Hematopoietic multipotent progenitor cell treated with erythropoietin and hydrocortisone succinate and interleukin-3 and kit ligand, for 8 days (in vitro differentiated cells): ENCODE measurements around the gene SLAIN1.
A peak's percentile ranks its signal among the peaks of the same experiment; 100 is the strongest.
"Not testable (repeated sequence)": the region's sequence is repeated elsewhere in the genome, so short reads cannot be mapped to it uniquely, and the experiment has no call there.

ENCODE experiments used
- DNase-seq: peaks from one replicate; pipeline ENCODE4 v3.0.0-alpha.2; 2015

Gene SLAIN1

GRCh38 chr13:77697217-77698103 is at the start of gene SLAIN1:
TSS of gene SLAIN1 (plus strand) at chr13:77697687. CDS start at chr13:77697914, 227 bp downstream.
- peak; percentile 83 for DNase-seq

GRCh38 chr13:77650409-77650808 is 47.1 kb upstream of the SLAIN1 start:
- DNase-seq, result no peak

- no peak for DNase-seq
Observed at GRCh38 chr13:77653301-77653700, 44.2 kb upstream of the SLAIN1 start.

- DNase-seq, result not testable (repeated sequence)
Observed at GRCh38 chr13:77660016-77660415, 37.5 kb upstream of the SLAIN1 start.

DNA sequence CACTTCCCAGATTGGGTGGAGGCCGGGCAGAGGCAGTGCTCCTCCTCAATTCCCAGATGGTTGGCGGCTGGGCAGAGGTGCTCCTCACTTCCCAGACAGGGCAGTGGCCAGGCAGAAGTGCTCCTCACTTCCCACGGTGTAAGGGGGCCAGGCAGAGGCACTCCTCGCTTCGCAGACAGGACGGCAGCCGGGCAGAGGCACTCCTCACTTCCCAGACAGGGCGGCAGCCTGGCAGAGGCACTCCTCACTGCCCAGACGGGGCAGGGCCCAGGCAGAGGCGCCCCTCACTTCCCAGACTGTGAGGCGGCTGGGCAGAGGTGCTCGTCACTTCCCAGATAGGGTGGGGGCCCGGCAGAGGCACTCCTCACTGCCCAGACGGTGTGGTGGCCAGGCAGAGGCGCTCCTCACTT is 36.6 kb upstream of the SLAIN1 start:
- DNase-seq, result no peak

GRCh38 chr13:77662301-77662700 is 35.2 kb upstream of the SLAIN1 start:
- DNase-seq, result not testable (repeated sequence)

- not testable (repeated sequence) for DNase-seq
Observed at GRCh38 chr13:77662831-77663230, 34.7 kb upstream of the SLAIN1 start.

GRCh38 chr13:77674852-77675251 is 22.6 kb upstream of the SLAIN1 start:
- no peak for DNase-seq

- DNase-seq, result no peak
Observed at GRCh38 chr13:77678691-77679235, 18.7 kb upstream of the SLAIN1 start.

DNA sequence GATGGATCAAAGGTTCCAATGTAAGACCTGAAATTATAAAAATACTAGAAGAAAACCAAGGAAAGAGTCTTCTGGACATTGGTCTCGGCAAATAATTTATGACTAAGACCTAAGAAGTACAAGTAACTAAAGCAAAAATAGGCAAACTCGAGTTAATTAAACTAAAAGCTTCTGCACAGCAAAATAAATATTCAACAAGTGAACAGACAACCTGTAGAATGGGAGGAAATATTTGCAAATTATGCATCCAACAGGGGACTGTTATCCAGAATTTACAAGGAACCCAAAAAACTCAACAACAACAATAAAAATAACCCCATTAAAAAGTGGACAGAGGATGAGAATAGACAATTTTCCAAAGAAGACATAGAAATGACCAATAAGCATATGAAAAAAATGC is 9.7 kb upstream of the SLAIN1 start:
- no peak for DNase-seq

DNA sequence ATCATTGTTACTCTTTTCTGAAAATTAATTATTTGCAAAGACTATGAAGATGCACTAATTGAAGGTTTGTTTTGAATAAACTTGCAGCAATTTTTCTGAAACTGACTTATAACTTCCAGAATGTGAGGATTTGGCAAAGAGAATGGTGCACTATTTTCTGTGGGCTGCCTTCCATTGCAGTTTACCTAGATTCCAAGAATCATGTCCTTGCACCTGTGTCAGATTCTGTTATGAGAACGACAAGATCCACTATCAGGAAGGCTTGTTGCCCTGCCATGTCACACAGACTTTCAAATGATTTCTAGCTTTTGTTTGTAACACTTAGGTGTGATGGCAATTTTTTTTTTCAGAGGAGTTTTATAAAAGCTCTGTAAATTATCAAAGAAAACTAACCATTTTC is 5.6 kb upstream of the SLAIN1 start:
- no peak for DNase-seq

GRCh38 chr13:77692746-77693448 is 4.6 kb upstream of the SLAIN1 start:
- no peak for DNase-seq

- DNase-seq, result no peak
Observed at GRCh38 chr13:77693449-77693940, 4.0 kb upstream of the SLAIN1 start.

GRCh38 chr13:77696006-77696878 is 1.2 kb upstream of the SLAIN1 start:
- peak; percentile 21 for DNase-seq

GRCh38 chr13:77696879-77697216 is 639 bp upstream of the SLAIN1 start:
- DNase-seq, result no peak

DNA sequence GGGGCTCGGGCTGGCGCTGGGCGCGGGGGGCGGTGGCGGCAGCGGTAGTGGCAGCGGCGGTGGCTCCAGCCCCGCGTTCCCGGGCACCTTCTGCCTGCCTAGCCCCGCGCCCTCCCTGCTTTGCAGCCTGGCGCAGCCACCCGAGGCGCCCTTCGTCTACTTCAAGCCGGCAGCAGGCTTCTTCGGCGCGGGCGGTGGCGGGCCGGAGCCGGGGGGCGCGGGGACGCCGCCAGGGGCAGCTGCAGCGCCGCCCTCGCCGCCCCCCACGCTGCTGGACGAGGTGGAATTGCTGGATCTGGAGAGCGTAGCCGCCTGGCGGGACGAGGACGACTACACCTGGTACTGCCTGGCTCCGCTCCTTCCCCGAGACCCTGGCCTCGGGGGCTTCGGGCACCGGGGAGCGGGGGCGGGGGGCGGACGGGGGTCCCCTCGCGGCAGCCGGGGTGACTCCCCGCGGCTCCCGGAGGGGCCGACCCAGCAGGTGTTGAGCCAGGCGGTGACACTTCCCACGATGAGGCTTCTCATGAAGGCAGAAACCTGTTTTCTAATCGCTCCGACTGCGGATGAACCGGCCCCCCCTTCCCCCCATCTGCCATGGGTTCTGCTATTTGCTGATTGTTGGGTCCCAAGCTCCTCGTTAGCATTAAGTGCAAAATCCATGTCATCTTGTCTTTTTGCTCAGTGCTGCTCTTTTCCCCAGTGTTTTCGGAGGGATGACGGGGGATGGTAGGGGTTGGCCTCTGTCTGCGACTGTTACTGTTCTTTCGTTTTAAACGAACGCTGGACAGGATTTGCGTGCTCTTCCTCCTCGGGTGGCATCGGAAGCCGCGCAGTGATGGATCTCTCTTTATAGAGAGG is 943 bp downstream of the SLAIN1 start:
- peak; percentile 51 for DNase-seq

- no peak for DNase-seq
Observed at GRCh38 chr13:77699059-77699680, 1.7 kb downstream of the SLAIN1 start.

DNA sequence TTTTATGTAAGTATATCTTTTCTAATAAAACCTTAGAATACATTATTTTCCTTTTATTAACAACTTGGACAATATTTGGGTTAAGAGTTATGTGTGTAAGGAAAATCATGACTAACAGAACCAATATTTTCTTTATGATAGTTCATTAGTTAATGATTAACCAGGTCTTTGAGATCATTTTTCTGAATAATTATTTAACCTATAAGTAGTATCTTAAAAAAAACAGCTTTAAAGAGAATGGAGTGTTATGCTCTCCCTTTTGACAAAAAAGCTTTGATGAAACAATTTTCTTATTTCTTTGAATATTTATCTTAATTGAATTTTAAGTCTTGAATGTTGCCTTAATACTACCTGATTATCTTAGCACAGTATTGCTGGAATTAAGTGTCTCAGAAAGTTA is 3.8 kb downstream of the SLAIN1 start:
- DNase-seq, result no peak

- no peak for DNase-seq
Observed at GRCh38 chr13:77702366-77702765, 4.9 kb downstream of the SLAIN1 start.

DNA sequence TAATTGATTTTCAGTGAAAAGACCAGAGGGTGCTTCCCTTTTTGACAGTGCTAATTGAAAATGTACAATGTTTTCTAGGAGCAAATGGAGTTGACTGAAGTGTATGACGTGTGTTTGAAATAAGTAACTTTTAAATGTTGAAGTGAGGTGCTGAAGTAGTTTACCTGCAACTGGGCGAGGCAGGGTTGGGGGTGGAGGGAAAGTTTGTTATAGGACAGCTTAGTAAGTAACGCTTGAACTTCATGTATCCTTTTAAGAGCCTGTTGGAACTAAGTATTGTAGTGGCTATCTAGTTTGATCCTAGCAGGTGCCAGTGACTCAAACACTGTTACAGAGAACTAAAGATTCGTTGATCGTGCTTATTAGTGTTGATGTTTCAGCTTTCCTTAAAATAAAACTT is 5.9 kb downstream of the SLAIN1 start:
- no peak for DNase-seq

DNA sequence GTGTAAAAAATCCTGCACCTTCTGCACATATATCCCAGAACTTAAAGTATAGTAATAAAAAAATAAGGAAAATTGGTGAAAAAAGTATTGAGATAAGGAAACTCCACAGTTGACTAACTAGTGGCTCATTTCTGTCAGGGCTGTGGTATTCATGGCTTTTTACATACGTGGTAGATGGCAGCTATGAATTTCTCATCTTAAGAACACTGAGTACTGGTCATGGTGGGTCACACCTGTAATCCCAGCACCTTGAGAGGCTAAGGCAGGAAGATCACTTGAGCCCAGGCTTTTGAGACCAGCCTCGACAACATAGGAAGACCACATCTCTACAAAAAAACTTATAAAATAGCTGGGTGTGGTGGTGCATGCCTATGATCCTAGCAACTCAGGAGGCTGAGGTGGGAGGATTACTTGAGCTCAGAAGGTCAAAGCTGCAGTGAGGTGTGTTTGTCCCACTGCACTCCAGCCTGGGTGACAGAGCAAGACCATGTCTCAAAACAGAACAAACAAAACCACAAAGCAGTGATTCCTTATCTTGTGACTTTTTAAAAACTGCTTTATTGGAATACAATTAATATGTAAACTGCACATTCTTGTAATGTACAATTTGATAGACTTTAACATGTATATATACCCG is 16.8 kb downstream of the SLAIN1 start:
- no peak for DNase-seq
